ENCODE results near the gene RGL1. TPM values are rescaled to one million over a fixed set of nuclear protein-coding genes. Genes with fewer than 3 reads are reported as not detected.
A peak's percentile ranks its signal among the peaks of the same experiment; 100 is the strongest.

RGL1 gene
- polyA plus RNA-seq, 6 donors from 2014 or later: 0.09 to 0.29 (median 0.13) TPM; not detected in 3

GRCh38 chr1:183896466-183897048 is 91.6 kb downstream of the RGL1 start:
- Mint-ChIP-seq H3K36me3 (no peaks in the 10 kb centered on the region), H3K9me3 (no peaks in the 10 kb centered on the region), H3K4me1 (peaks cover 9 to 21% (median 12%) of the 10 kb centered on the region in 3 donors), H3K27ac (peak overlapping the region in 1 of 6 donors; percentile 63), H3K4me3 (peak overlapping the region in 1 of 8 donors; percentile 2), H3K27me3 (no peaks in the 10 kb centered on the region)
- ATAC-seq (ENCODE audit: low read depth in 2 of 2) (peak in 1 of 2 donors; percentile 46), DNase-seq (no peak)

- Mint-ChIP-seq H3K36me3 (no peaks in the 10 kb centered on the region), H3K4me1 (peaks cover 13 to 25% (median 25%) of the 10 kb centered on the region in 3 donors)
- no peak for ATAC-seq (ENCODE audit: low read depth in 2 of 2)
Measured at GRCh38 chr1:183898001-183898396, 93.1 kb downstream of the RGL1 start.

GRCh38 chr1:183898610-183899009 is 93.7 kb downstream of the RGL1 start:
- H3K27ac Mint-ChIP-seq: no peak overlapping the region
- no peaks in the 10 kb centered on the region for H3K36me3 Mint-ChIP-seq
- DNase-seq: no peak
- no peak for ATAC-seq (ENCODE audit: low read depth in 2 of 2)
- peaks cover 13 to 25% (median 25%) of the 10 kb centered on the region in 3 donors for H3K4me1 Mint-ChIP-seq
- H3K4me3 Mint-ChIP-seq: no peak overlapping the region
- no peaks in the 10 kb centered on the region for H3K9me3 Mint-ChIP-seq
- H3K27me3 Mint-ChIP-seq: no peaks in the 10 kb centered on the region

More at GRCh38 chr1:183898001-183898396, 93.1 kb downstream of the RGL1 start:
- no peaks in the 10 kb centered on the region for H3K9me3 Mint-ChIP-seq
- H3K4me3 Mint-ChIP-seq: no peak overlapping the region
- no peaks in the 10 kb centered on the region for H3K27me3 Mint-ChIP-seq
- H3K27ac Mint-ChIP-seq: peak overlapping the region in 1 of 6 donors; percentile 71
- DNase-seq: no peak

- H3K36me3 Mint-ChIP-seq: no peaks in the 10 kb centered on the region
- H3K4me3 Mint-ChIP-seq: no peak overlapping the region
- peaks cover 8 to 17% (median 16%) of the 10 kb centered on the region in 3 donors for H3K4me1 Mint-ChIP-seq
- no peaks in the 10 kb centered on the region for H3K27me3 Mint-ChIP-seq
- no peaks in the 10 kb centered on the region for H3K9me3 Mint-ChIP-seq
- ATAC-seq (ENCODE audit: low read depth in 2 of 2) (peak in 1 of 2 donors; percentile 37), DNase-seq (no peak)
- H3K27ac Mint-ChIP-seq: peak overlapping the region in 1 of 6 donors; percentile 60
Measured at GRCh38 chr1:183901748-183902330, 96.9 kb downstream of the RGL1 start.

- Mint-ChIP-seq H3K9me3 (no peaks in the 10 kb centered on the region), H3K4me1 (peaks cover 5 to 13% (median 6%) of the 10 kb centered on the region in 3 donors), H3K27ac (peak overlapping the region in 1 of 6 donors; percentile 71), H3K4me3 (no peak overlapping the region), H3K27me3 (no peaks in the 10 kb centered on the region), H3K36me3 (no peaks in the 10 kb centered on the region)
- DNase-seq: no peak
- no peak for ATAC-seq (ENCODE audit: low read depth in 2 of 2)
Measured at GRCh38 chr1:183903101-183903500, 98.2 kb downstream of the RGL1 start.

- H3K36me3 Mint-ChIP-seq: no peaks in the 10 kb centered on the region
- peaks cover 10 to 21% (median 14%) of the 10 kb centered on the region in 3 donors for H3K4me1 Mint-ChIP-seq
- no peak overlapping the region for H3K27ac Mint-ChIP-seq
- H3K4me3 Mint-ChIP-seq: no peak overlapping the region
- H3K9me3 Mint-ChIP-seq: no peaks in the 10 kb centered on the region
- DNase-seq (no peak), ATAC-seq (ENCODE audit: low read depth in 2 of 2) (no peak)
- no peaks in the 10 kb centered on the region for H3K27me3 Mint-ChIP-seq
Measured at GRCh38 chr1:183905508-183906113, 100.7 kb downstream of the RGL1 start.

GRCh38 chr1:183907070-183907469 is 102.2 kb downstream of the RGL1 start:
- DNase-seq (no peak), ATAC-seq (ENCODE audit: low read depth in 2 of 2) (no peak)
- Mint-ChIP-seq H3K36me3 (no peaks in the 10 kb centered on the region), H3K4me3 (no peak overlapping the region), H3K27me3 (no peaks in the 10 kb centered on the region), H3K27ac (peak overlapping the region in 1 of 6 donors; percentile 21), H3K4me1 (peaks cover 18 to 29% (median 21%) of the 10 kb centered on the region in 3 donors), H3K9me3 (no peaks in the 10 kb centered on the region)

- Mint-ChIP-seq H3K27me3 (no peaks in the 10 kb centered on the region), H3K4me3 (no peak overlapping the region), H3K27ac (no peak overlapping the region), H3K9me3 (no peaks in the 10 kb centered on the region), H3K36me3 (no peaks in the 10 kb centered on the region), H3K4me1 (peaks cover 27 to 30% (median 29%) of the 10 kb centered on the region in 3 donors)
- DNase-seq (no peak), ATAC-seq (ENCODE audit: low read depth in 2 of 2) (no peak)
Measured at GRCh38 chr1:183908079-183908478, 103.2 kb downstream of the RGL1 start.

GRCh38 chr1:183909672-183910071 is 104.8 kb downstream of the RGL1 start:
- peaks cover 27 to 32% (median 30%) of the 10 kb centered on the region in 3 donors for H3K4me1 Mint-ChIP-seq

GRCh38 chr1:183910845-183911244 is 105.9 kb downstream of the RGL1 start:
- Mint-ChIP-seq H3K27me3 (peaks cover 0 to 2% (median 0%) of the 10 kb centered on the region in 3 donors), H3K4me3 (peak overlapping the region in 1 of 8 donors; percentile 30), H3K4me1 (peaks cover 31 to 36% (median 32%) of the 10 kb centered on the region in 3 donors), H3K9me3 (no peaks in the 10 kb centered on the region), H3K27ac (peak overlapping the region in 5 of 6 donors; percentile 39 to 72 (median 65)), H3K36me3 (no peaks in the 10 kb centered on the region)
- DNase-seq (no peak), ATAC-seq (ENCODE audit: low read depth in 2 of 2) (no peak)

More at GRCh38 chr1:183909672-183910071, 104.8 kb downstream of the RGL1 start:
- ATAC-seq (ENCODE audit: low read depth in 2 of 2) (no peak), DNase-seq (no peak)
- Mint-ChIP-seq H3K36me3 (no peaks in the 10 kb centered on the region), H3K9me3 (no peaks in the 10 kb centered on the region), H3K4me3 (no peak overlapping the region), H3K27ac (peak overlapping the region in 1 of 6 donors; percentile 94), H3K27me3 (no peaks in the 10 kb centered on the region)

- Mint-ChIP-seq H3K4me3 (peak overlapping the region in 5 of 8 donors; percentile 28 to 78 (median 34)), H3K4me1 (peaks cover 34 to 39% (median 37%) of the 10 kb centered on the region in 3 donors)
- peak; percentile 97 for ATAC-seq (ENCODE audit: low read depth in 2 of 2)
Measured at GRCh38 chr1:183911285-183911684, 106.4 kb downstream of the RGL1 start.

GRCh38 chr1:183912265-183912886 is 107.5 kb downstream of the RGL1 start:
- no peak for DNase-seq

More at GRCh38 chr1:183911285-183911684, 106.4 kb downstream of the RGL1 start:
- Mint-ChIP-seq H3K9me3 (no peaks in the 10 kb centered on the region), H3K36me3 (no peaks in the 10 kb centered on the region), H3K27me3 (peaks cover 0 to 5% (median 0%) of the 10 kb centered on the region in 3 donors), H3K27ac (peak overlapping the region; percentile 55 to 72 (median 68))
- peak; percentile 71 for DNase-seq

GRCh38 chr1:183913567-183913993 is 108.7 kb downstream of the RGL1 start:
- Mint-ChIP-seq H3K4me3 (no peak overlapping the region), H3K9me3 (no peaks in the 10 kb centered on the region), H3K27me3 (peaks cover 0 to 5% (median 0%) of the 10 kb centered on the region in 3 donors), H3K4me1 (peaks cover 34 to 42% (median 37%) of the 10 kb centered on the region in 3 donors), H3K27ac (peak overlapping the region in 1 of 6 donors; percentile 47), H3K36me3 (no peaks in the 10 kb centered on the region)
- DNase-seq (no peak), ATAC-seq (ENCODE audit: low read depth in 2 of 2) (no peak)

More at GRCh38 chr1:183912265-183912886, 107.5 kb downstream of the RGL1 start:
- ATAC-seq (ENCODE audit: low read depth in 2 of 2): no peak
- Mint-ChIP-seq H3K36me3 (no peaks in the 10 kb centered on the region), H3K4me1 (peaks cover 34 to 42% (median 37%) of the 10 kb centered on the region in 3 donors), H3K27ac (peak overlapping the region in 2 of 6 donors; percentile 9 to 71), H3K4me3 (peak overlapping the region in 2 of 8 donors; percentile 15 to 33), H3K27me3 (peaks cover 0 to 5% (median 0%) of the 10 kb centered on the region in 3 donors), H3K9me3 (no peaks in the 10 kb centered on the region)
